Astrocyte (in vitro differentiated cells and primary cell): ENCODE measurements around the gene SLC22A6. TPM values are rescaled to one million over a fixed set of nuclear protein-coding genes. Genes with fewer than 3 reads are reported as not detected.

Experiments used
- DNase-seq: peaks from one replicate; pipeline ENCODE4 v3.0.0-alpha.2; 2010; ENCODE audit warnings: low read depth
- FAIRE-seq: peaks from 2 replicates; lab custom pipeline; 2011; peaks lifted over from hg19 to GRCh38; lab: Jason Lieb, UNC
- H2AFZ ChIP-seq: 2 replicates; pipeline ENCODE4 v1.6.0; 2012; ENCODE audit warnings: low read depth, low read length, inconsistent platforms
- H3K27ac ChIP-seq: 2 replicates; pipeline ENCODE4 v1.5.1; 2011; ENCODE audit warnings: low read depth, low read length, inconsistent platforms
- H3K27me3 ChIP-seq: 2 replicates; pipeline ENCODE4 v1.6.0; 2011; ENCODE audit warnings: low read length, inconsistent platforms; ENCODE audit not compliant: insufficient read depth
- H3K36me3 ChIP-seq: 2 replicates; pipeline ENCODE4 v1.5.1; 2011; ENCODE audit warnings: low read length, inconsistent platforms; ENCODE audit not compliant: insufficient read depth
- H3K4me1 ChIP-seq: 2 replicates; pipeline ENCODE4 v1.5.1; 2011; ENCODE audit warnings: low read length, inconsistent platforms; ENCODE audit not compliant: insufficient read depth
- H3K4me2 ChIP-seq: 2 replicates; pipeline ENCODE4 v1.6.0; 2012; ENCODE audit warnings: low read length, inconsistent platforms
- H3K4me3 ChIP-seq: 2 replicates; pipeline ENCODE4 v1.5.1; 2011; ENCODE audit warnings: low read depth, mild to moderate bottlenecking, low read length, inconsistent platforms; ENCODE audit not compliant: insufficient read depth
- H3K79me2 ChIP-seq: 2 replicates; pipeline ENCODE4 v1.6.0; 2012; ENCODE audit warnings: mild to moderate bottlenecking, low read length, inconsistent platforms; ENCODE audit not compliant: insufficient read depth
- H3K9ac ChIP-seq: 2 replicates; pipeline ENCODE4 v1.6.0; 2012; ENCODE audit warnings: mild to moderate bottlenecking, low read length, inconsistent platforms
- H3K9me3 ChIP-seq: 2 replicates; pipeline ENCODE4 v1.5.1; 2012; ENCODE audit warnings: low read depth, mild to moderate bottlenecking, low read length, inconsistent platforms; ENCODE audit not compliant: insufficient read depth
- H4K20me1 ChIP-seq: 2 replicates; pipeline ENCODE4 v1.6.0; 2012; ENCODE audit warnings: low read length, inconsistent platforms; ENCODE audit not compliant: insufficient read depth
- H3K27ac Mint-ChIP-seq: one replicate; pipeline ENCODE4 v1.8.0; 2021; ENCODE audit warnings: mild to moderate bottlenecking, mixed read lengths; ENCODE audit not compliant: unreplicated experiment
- H3K27me3 Mint-ChIP-seq: one replicate; pipeline ENCODE4 v1.8.0; 2021; ENCODE audit warnings: low read depth, mixed read lengths; ENCODE audit not compliant: unreplicated experiment
- H3K36me3 Mint-ChIP-seq: one replicate; pipeline ENCODE4 v1.8.0; 2021; ENCODE audit warnings: low read depth, mixed read lengths; ENCODE audit not compliant: unreplicated experiment
- H3K4me1 Mint-ChIP-seq: one replicate; pipeline ENCODE4 v1.8.0; 2021; ENCODE audit warnings: low read depth, mixed read lengths; ENCODE audit not compliant: unreplicated experiment
- H3K4me3 Mint-ChIP-seq: one replicate; pipeline ENCODE4 v1.8.0; 2021; ENCODE audit warnings: mild to moderate bottlenecking, moderate library complexity, mixed read lengths; ENCODE audit not compliant: unreplicated experiment
- H3K9me3 Mint-ChIP-seq: one replicate; pipeline ENCODE4 v1.8.0; 2021; ENCODE audit warnings: mild to moderate bottlenecking, mixed read lengths; ENCODE audit not compliant: unreplicated experiment
- EZH2 ChIP-seq: IDR thresholded peaks from 2 replicates; pipeline ENCODE4 v1.6.1; 2012; ENCODE audit warnings: mild to moderate bottlenecking, low read length, inconsistent platforms; ENCODE audit not compliant: insufficient read depth
- total RNA-seq: library from RNA; stranded (reverse); gene quantifications from 2 replicates; pipeline ENCODE4 v1.2.1, GENCODE V29; 2021
- TF ChIP-seq, protein P1 (sequence below): IDR thresholded peaks from 2 replicates; pipeline ENCODE4 v1.5.1; 2011; ENCODE audit warnings: low read depth, mild to moderate bottlenecking, inconsistent platforms, low read length, moderate library complexity; ENCODE audit not compliant: insufficient read depth

Gene SLC22A6
- total RNA-seq, 1 donor from 2014 or later = not detected

DNA sequence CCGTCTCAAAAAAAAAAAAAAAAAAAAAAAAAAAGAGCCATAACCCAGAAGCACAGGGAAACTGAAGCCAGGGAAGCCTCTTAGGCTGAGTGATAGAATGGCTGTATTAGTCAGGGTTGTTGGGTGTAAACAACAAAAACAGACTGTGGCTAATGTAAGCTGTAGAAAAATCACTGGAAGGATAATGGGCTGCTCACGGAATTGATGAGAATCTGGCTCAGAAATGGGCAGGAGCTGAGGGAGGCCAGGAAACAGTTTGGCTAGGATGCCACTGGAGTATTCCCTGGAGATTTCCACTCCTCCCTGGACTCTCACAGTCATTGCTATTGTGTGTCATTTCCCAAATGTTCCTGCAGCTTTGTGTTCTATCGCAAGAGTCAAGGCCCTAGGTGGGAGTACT, 22.4 kb downstream of the SLC22A6 start:
- Histone ChIP-seq H3K27ac (no peak overlapping the region), H4K20me1 (no peaks in the 10 kb centered on the region), H2AFZ (no peak overlapping the region), H3K36me3 (no peaks in the 10 kb centered on the region), H3K27me3 (no peaks in the 10 kb centered on the region), H3K4me1 (no peaks in the 10 kb centered on the region), H3K9ac (no peak overlapping the region), H3K79me2 (no peaks in the 10 kb centered on the region), H3K9me3 (no peaks in the 10 kb centered on the region), H3K4me3 (no peak overlapping the region), H3K4me2 (no peak overlapping the region)
- DNase-seq = no peak
- no peak for FAIRE-seq
- no peak overlapping the region for H3K27ac Mint-ChIP-seq
- peaks cover 6% of the 10 kb centered on the region for H3K9me3 Mint-ChIP-seq
- no peak for TF ChIP-seq EZH2
- TF ChIP-seq, protein P1, sequence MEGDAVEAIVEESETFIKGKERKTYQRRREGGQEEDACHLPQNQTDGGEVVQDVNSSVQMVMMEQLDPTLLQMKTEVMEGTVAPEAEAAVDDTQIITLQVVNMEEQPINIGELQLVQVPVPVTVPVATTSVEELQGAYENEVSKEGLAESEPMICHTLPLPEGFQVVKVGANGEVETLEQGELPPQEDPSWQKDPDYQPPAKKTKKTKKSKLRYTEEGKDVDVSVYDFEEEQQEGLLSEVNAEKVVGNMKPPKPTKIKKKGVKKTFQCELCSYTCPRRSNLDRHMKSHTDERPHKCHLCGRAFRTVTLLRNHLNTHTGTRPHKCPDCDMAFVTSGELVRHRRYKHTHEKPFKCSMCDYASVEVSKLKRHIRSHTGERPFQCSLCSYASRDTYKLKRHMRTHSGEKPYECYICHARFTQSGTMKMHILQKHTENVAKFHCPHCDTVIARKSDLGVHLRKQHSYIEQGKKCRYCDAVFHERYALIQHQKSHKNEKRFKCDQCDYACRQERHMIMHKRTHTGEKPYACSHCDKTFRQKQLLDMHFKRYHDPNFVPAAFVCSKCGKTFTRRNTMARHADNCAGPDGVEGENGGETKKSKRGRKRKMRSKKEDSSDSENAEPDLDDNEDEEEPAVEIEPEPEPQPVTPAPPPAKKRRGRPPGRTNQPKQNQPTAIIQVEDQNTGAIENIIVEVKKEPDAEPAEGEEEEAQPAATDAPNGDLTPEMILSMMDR = no peak
- peaks cover 12% of the 10 kb centered on the region for H3K4me1 Mint-ChIP-seq
- H3K27me3 Mint-ChIP-seq = peaks cover 2% of the 10 kb centered on the region
- no peak overlapping the region for H3K4me3 Mint-ChIP-seq
- no peaks in the 10 kb centered on the region for H3K36me3 Mint-ChIP-seq

DNA sequence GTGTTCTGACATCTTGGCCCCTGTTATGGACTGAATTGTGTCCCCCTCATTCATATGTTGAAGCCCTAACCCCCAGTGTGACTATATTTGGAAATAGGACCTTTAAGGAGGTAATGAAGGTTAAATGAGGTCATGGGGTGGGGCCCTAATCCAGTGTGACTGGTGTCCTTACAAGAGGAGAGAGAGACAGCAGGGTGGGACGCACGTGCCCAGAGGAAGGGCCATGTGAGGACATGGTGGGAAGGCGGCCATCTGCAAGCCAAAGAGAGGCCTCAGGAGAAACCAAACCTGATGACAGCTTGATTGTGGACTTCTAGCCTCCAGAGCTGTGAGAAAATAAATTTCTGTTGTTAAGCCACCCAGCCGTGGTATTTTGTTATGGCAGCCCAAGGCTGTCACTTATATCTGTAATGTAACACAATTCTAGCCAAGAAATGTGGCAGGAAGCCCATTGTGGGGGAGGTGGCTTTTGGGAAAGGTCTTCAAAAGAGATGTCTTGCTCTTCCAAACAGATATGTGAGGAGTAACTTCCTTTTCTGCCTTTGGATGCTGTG, 23.7 kb downstream of the SLC22A6 start:
- no peak overlapping the region for H3K4me3 Mint-ChIP-seq
- H3K79me2 ChIP-seq = no peaks in the 10 kb centered on the region
- H3K27ac Mint-ChIP-seq = no peak overlapping the region
- no peaks in the 10 kb centered on the region for H4K20me1 ChIP-seq
- H3K36me3 Mint-ChIP-seq = no peaks in the 10 kb centered on the region
- H3K9ac ChIP-seq = no peak overlapping the region
- H2AFZ ChIP-seq = no peak overlapping the region
- H3K27me3 ChIP-seq = no peaks in the 10 kb centered on the region
- no peak for TF ChIP-seq EZH2
- TF ChIP-seq, protein P1 = no peak
- H3K9me3 Mint-ChIP-seq = peaks cover 3% of the 10 kb centered on the region
- DNase-seq = no peak
- H3K4me1 Mint-ChIP-seq = peaks cover 12% of the 10 kb centered on the region
- H3K36me3 ChIP-seq = no peaks in the 10 kb centered on the region
- no peak overlapping the region for H3K4me2 ChIP-seq
- H3K4me1 ChIP-seq = no peaks in the 10 kb centered on the region
- no peak overlapping the region for H3K4me3 ChIP-seq
- H3K9me3 ChIP-seq = no peaks in the 10 kb centered on the region
- FAIRE-seq = no peak
- no peak overlapping the region for H3K27ac ChIP-seq
- peaks cover 2% of the 10 kb centered on the region for H3K27me3 Mint-ChIP-seq

DNA sequence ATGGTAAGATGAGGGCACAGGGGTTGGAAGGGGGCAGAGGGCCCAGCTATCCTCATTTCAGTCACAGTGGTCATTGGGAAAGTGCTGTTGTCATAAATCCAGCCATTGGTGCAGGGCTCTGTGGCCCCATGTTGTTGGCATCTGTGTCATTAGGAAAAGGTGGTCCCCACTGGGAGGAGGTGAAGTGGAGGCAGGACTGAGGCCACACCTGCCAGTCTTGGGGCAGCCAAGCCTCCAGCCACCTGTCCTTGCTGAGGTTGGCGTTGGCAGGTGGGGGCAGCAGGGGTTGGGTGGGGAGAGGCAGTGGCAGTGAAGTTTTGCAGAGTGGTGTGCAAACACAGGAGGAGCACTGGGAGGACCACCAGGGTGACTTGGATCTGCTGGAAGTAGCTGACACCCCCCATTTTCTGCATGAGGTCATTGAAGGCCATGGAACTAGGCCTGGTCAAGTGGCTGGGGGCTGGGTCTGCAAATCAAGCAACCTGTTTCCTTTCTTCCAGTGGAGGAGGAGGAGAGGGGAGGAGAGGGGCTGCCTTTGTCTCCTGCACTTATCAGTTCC, 25.3 kb downstream of the SLC22A6 start:
- Mint-ChIP-seq H3K27ac (no peak overlapping the region), H3K9me3 (peaks cover 3% of the 10 kb centered on the region), H3K4me3 (no peak overlapping the region), H3K36me3 (no peaks in the 10 kb centered on the region), H3K27me3 (peaks cover 2% of the 10 kb centered on the region), H3K4me1 (peaks cover 12% of the 10 kb centered on the region)
- H3K9me3 ChIP-seq = no peaks in the 10 kb centered on the region
- H3K4me1 ChIP-seq = no peaks in the 10 kb centered on the region
- H3K9ac ChIP-seq = no peak overlapping the region
- no peak overlapping the region for H2AFZ ChIP-seq
- H3K27ac ChIP-seq = no peak overlapping the region
- no peak for TF ChIP-seq EZH2
- TF ChIP-seq, protein P1 = no peak
- no peaks in the 10 kb centered on the region for H3K79me2 ChIP-seq
- no peak for DNase-seq
- H3K27me3 ChIP-seq = no peaks in the 10 kb centered on the region
- no peaks in the 10 kb centered on the region for H4K20me1 ChIP-seq
- FAIRE-seq = no peak
- no peaks in the 10 kb centered on the region for H3K36me3 ChIP-seq
- H3K4me2 ChIP-seq = no peak overlapping the region
- H3K4me3 ChIP-seq = no peak overlapping the region
